Naive thymus-derived CD8-positive, alpha-beta T cell (primary cell): Measurements from ENCODE around the gene GOLGA5. TPM values are rescaled to one million over a fixed set of nuclear protein-coding genes. Genes with fewer than 3 reads are reported as not detected.
"Not testable (repeated sequence)": the region's sequence is repeated elsewhere in the genome, so short reads cannot be mapped to it uniquely, and the experiment has no call there.

ENCODE experiments used
- ATAC-seq, 2 donors: fragments of 150-1000 bp; cut with Tn5 transposase in 1 of 2; sonication (Bioruptor Pico), chemical (Tn5 transposase) in 1 of 2; 1 replicate in 1 of 2; 2 replicates in 1 of 2; pipeline ENCODE4 v1.10.0; 2021; ENCODE audit warnings: mild to moderate bottlenecking in 2 of 2, moderate library complexity in 2 of 2
- POLR2A ChIA-PET: fragments of 350-600 bp; sonication (Branson Sonifier 250); formaldehyde crosslinking; loops from one replicate; lab custom pipeline; 2021; ENCODE audit warnings: antibody characterized with exemption; lab: Charles Lee
- DNase-seq, 10 donors: peaks; one replicate each; pipeline versions ENCODE4 v3.0.0 to v3.0.0-alpha.2; 2020 to 2022
- H3K27ac Mint-ChIP-seq, 10 donors: one replicate each; pipeline ENCODE4 v1.8.0; 2020 to 2022; ENCODE audit warnings: mild to moderate bottlenecking in 10 of 10, mixed read lengths in 10 of 10, moderate library complexity in 4 of 10, inconsistent platforms in 1 of 10
- H3K27me3 Mint-ChIP-seq, 5 donors: one replicate each; pipeline ENCODE4 v1.8.0; 2021 to 2022; ENCODE audit warnings: mixed read lengths in 5 of 5
- H3K36me3 Mint-ChIP-seq, 3 donors: one replicate each; pipeline ENCODE4 v1.8.0; 2020 to 2022; ENCODE audit warnings: mixed read lengths in 3 of 3, mild to moderate bottlenecking in 2 of 3, inconsistent platforms in 1 of 3
- H3K4me1 Mint-ChIP-seq, 4 donors: one replicate each; pipeline ENCODE4 v1.8.0; 2021 to 2022; ENCODE audit warnings: mixed read lengths in 4 of 4
- H3K4me3 Mint-ChIP-seq, 10 donors: one replicate each; pipeline ENCODE4 v1.8.0; 2020 to 2022; ENCODE audit warnings: mild to moderate bottlenecking in 10 of 10, mixed read lengths in 10 of 10, moderate library complexity in 6 of 10, inconsistent platforms in 1 of 10
- H3K9me3 Mint-ChIP-seq, 9 donors: one replicate each; pipeline ENCODE4 v1.8.0; 2020 to 2022; ENCODE audit warnings: mixed read lengths in 9 of 9, mild to moderate bottlenecking in 3 of 9, inconsistent platforms in 1 of 9, moderate library complexity in 1 of 9
- polyA plus RNA-seq, 3 donors: library from polyadenylated mRNA; unstranded; fragments of 300-500 nt; fragmentation: Illumina TruSeq; gene quantifications; one replicate each; pipeline ENCODE4 v1.2.3, GENCODE V29; 2021
- total RNA-seq, 8 experiments: library from RNA in 2 of 8; stranded (reverse) in 2 of 8; gene quantifications; one replicate each; pipeline ENCODE4 v1.2.3 and lab custom pipeline; 2021 to 2026

Gene GOLGA5
- total and polyA plus RNA-seq, 5 experiments from 2014 or later = 14.0 to 22.4 (median 20.6) TPM

- Mint-ChIP-seq H3K9me3 (no peaks in the 10 kb centered on the region), H3K27me3 (no peaks in the 10 kb centered on the region), H3K36me3 (peaks cover 0 to 66% (median 20%) of the 10 kb centered on the region in 3 donors), H3K4me3 (peak overlapping the region in 9 of 10 donors; percentile 39 to 74 (median 61)), H3K27ac (peak overlapping the region in 4 of 10 donors; percentile 1 to 38 (median 24)), H3K4me1 (peaks cover 26 to 75% (median 72%) of the 10 kb centered on the region in 4 donors)
- no peak for ATAC-seq
- POLR2A ChIA-PET = interaction anchor here (0.6 to 0.9 kb wide), 2 partner anchors 8 to 678 kb away, joined by 3 to 4 read pairs; no protein-coding TSS in a partner anchor
- DNase-seq = no peak
Observed at GRCh38 chr14:92800012-92800411, 5.9 kb downstream of the GOLGA5 start.

GRCh38 chr14:92800525-92800924 lies 6.4 kb downstream of the GOLGA5 start:
- H3K9me3 Mint-ChIP-seq = no peaks in the 10 kb centered on the region
- ATAC-seq = no peak
- peak overlapping the region in 9 of 10 donors; percentile 16 to 77 (median 59) for H3K4me3 Mint-ChIP-seq
- H3K36me3 Mint-ChIP-seq = peaks cover 0 to 72% (median 20%) of the 10 kb centered on the region in 3 donors
- H3K27me3 Mint-ChIP-seq = no peaks in the 10 kb centered on the region
- POLR2A ChIA-PET = no interaction called here
- peak overlapping the region in 1 of 10 donors; percentile 38 for H3K27ac Mint-ChIP-seq
- DNase-seq = no peak
- H3K4me1 Mint-ChIP-seq = peaks cover 25 to 73% (median 72%) of the 10 kb centered on the region in 4 donors

GRCh38 chr14:92801917-92802316 lies 7.8 kb downstream of the GOLGA5 start:
- ATAC-seq = no peak
- Mint-ChIP-seq H3K27ac (peak overlapping the region in 2 of 10 donors; percentile 20 to 38), H3K4me3 (peak overlapping the region in 9 of 10 donors; percentile 50 to 77 (median 64)), H3K4me1 (peaks cover 23 to 67% (median 64%) of the 10 kb centered on the region in 4 donors), H3K27me3 (no peaks in the 10 kb centered on the region), H3K36me3 (peaks cover 0 to 84% (median 26%) of the 10 kb centered on the region in 3 donors), H3K9me3 (no peaks in the 10 kb centered on the region)
- POLR2A ChIA-PET = no interaction called here
- no peak for DNase-seq

GRCh38 chr14:92802678-92803077 lies 8.6 kb downstream of the GOLGA5 start:
- H3K36me3 Mint-ChIP-seq = peaks cover 4 to 84% (median 30%) of the 10 kb centered on the region in 3 donors
- no peaks in the 10 kb centered on the region for H3K27me3 Mint-ChIP-seq
- no peaks in the 10 kb centered on the region for H3K9me3 Mint-ChIP-seq
- peaks cover 25 to 60% (median 59%) of the 10 kb centered on the region in 4 donors for H3K4me1 Mint-ChIP-seq
- DNase-seq = no peak
- H3K27ac Mint-ChIP-seq = no peak overlapping the region
- H3K4me3 Mint-ChIP-seq = peak overlapping the region in 5 of 10 donors; percentile 5 to 68 (median 11)
- POLR2A ChIA-PET = interaction anchor here (0.6 kb wide), 1 partner anchor 60 kb away, joined by 8 read pairs; no protein-coding TSS in a partner anchor
- no peak for ATAC-seq

GRCh38 chr14:92813201-92813600 lies 19.1 kb downstream of the GOLGA5 start:
- Mint-ChIP-seq H3K4me1 (peaks cover 0 to 2% (median under 1%) of the 10 kb centered on the region in 4 donors), H3K4me3 (no peak overlapping the region), H3K27me3 (no peaks in the 10 kb centered on the region), H3K36me3 (peaks cover 5 to 51% (median 25%) of the 10 kb centered on the region in 3 donors), H3K27ac (no peak overlapping the region), H3K9me3 (no peaks in the 10 kb centered on the region)
- POLR2A ChIA-PET = no interaction called here
- DNase-seq = no peak
- no peak for ATAC-seq

GRCh38 chr14:92819011-92819597 lies 25.0 kb downstream of the GOLGA5 start:
- DNase-seq = no peak
- Mint-ChIP-seq H3K27ac (peak overlapping the region in 1 of 10 donors; percentile 29), H3K9me3 (no peaks in the 10 kb centered on the region), H3K4me1 (peaks cover 0 to 2% (median 0%) of the 10 kb centered on the region in 4 donors), H3K27me3 (no peaks in the 10 kb centered on the region), H3K36me3 (peaks cover 10 to 78% (median 46%) of the 10 kb centered on the region in 3 donors), H3K4me3 (no peak overlapping the region)
- POLR2A ChIA-PET = no interaction called here
- ATAC-seq = no peak

- H3K27ac Mint-ChIP-seq, POLR2A ChIA-PET, ATAC-seq: not testable (repeated sequence)
Observed at GRCh38 chr14:92819680-92820535, 25.8 kb downstream of the GOLGA5 start.

GRCh38 chr14:92820536-92820840 lies 26.4 kb downstream of the GOLGA5 start:
- peaks cover 5 to 90% (median 43%) of the 10 kb centered on the region in 3 donors for H3K36me3 Mint-ChIP-seq
- POLR2A ChIA-PET, ATAC-seq, H3K4me3 Mint-ChIP-seq, H3K9me3 Mint-ChIP-seq, DNase-seq, H3K4me1 Mint-ChIP-seq, H3K27ac Mint-ChIP-seq, H3K27me3 Mint-ChIP-seq: not testable (repeated sequence)

More at GRCh38 chr14:92819680-92820535, 25.8 kb downstream of the GOLGA5 start:
- peaks cover 10 to 86% (median 47%) of the 10 kb centered on the region in 3 donors for H3K36me3 Mint-ChIP-seq
- not testable (repeated sequence) for H3K4me3 Mint-ChIP-seq, H3K27me3 Mint-ChIP-seq, DNase-seq, H3K9me3 Mint-ChIP-seq, H3K4me1 Mint-ChIP-seq

- no peaks in the 10 kb centered on the region for H3K4me1 Mint-ChIP-seq
- H3K9me3 Mint-ChIP-seq = no peaks in the 10 kb centered on the region
- DNase-seq (no peak), ATAC-seq (no peak)
- no peaks in the 10 kb centered on the region for H3K27me3 Mint-ChIP-seq
- peaks cover 16 to 82% (median 21%) of the 10 kb centered on the region in 3 donors for H3K36me3 Mint-ChIP-seq
- H3K4me3 Mint-ChIP-seq = no peak overlapping the region
- H3K27ac Mint-ChIP-seq = peak overlapping the region in 1 of 10 donors; percentile 24
- POLR2A ChIA-PET = no interaction called here
Observed at GRCh38 chr14:92830902-92831301, 36.8 kb downstream of the GOLGA5 start.

GRCh38 chr14:92832137-92832700 lies 38.1 kb downstream of the GOLGA5 start:
- no peaks in the 10 kb centered on the region for H3K4me1 Mint-ChIP-seq
- no peaks in the 10 kb centered on the region for H3K27me3 Mint-ChIP-seq
- H3K4me3 Mint-ChIP-seq = no peak overlapping the region
- no peaks in the 10 kb centered on the region for H3K9me3 Mint-ChIP-seq
- ATAC-seq (no peak), DNase-seq (no peak)
- H3K36me3 Mint-ChIP-seq = peaks cover 16 to 81% (median 17%) of the 10 kb centered on the region in 3 donors
- peak overlapping the region in 3 of 10 donors; percentile 38 to 52 (median 52) for H3K27ac Mint-ChIP-seq
- POLR2A ChIA-PET = no interaction called here

- ATAC-seq (no peak), DNase-seq (no peak)
- Mint-ChIP-seq H3K9me3 (peaks cover 0 to 4% (median 0%) of the 10 kb centered on the region in 9 donors), H3K4me1 (peaks cover 7 to 10% (median 10%) of the 10 kb centered on the region in 4 donors), H3K36me3 (peaks cover 5 to 46% (median 16%) of the 10 kb centered on the region in 3 donors), H3K27me3 (no peaks in the 10 kb centered on the region), H3K4me3 (no peak overlapping the region), H3K27ac (no peak overlapping the region)
- POLR2A ChIA-PET = no interaction called here
Observed at GRCh38 chr14:92841930-92842329, 47.8 kb downstream of the GOLGA5 start.

- Mint-ChIP-seq H3K36me3 (peaks cover 5 to 25% (median 7%) of the 10 kb centered on the region in 3 donors), H3K9me3 (peaks cover 0 to 4% (median 0%) of the 10 kb centered on the region in 9 donors), H3K27ac (peak overlapping the region in 1 of 10 donors; percentile 24), H3K27me3 (no peaks in the 10 kb centered on the region), H3K4me3 (no peak overlapping the region), H3K4me1 (peaks cover 16 to 29% (median 20%) of the 10 kb centered on the region in 4 donors)
- POLR2A ChIA-PET = no interaction called here
- ATAC-seq = no peak
- no peak for DNase-seq
Observed at GRCh38 chr14:92844204-92844603, 50.1 kb downstream of the GOLGA5 start.
